Stimulated activated CD8-positive, alpha-beta memory T cell treated with anti-CD3 and anti-CD28 coated beads, Interleukin-2, amount 100 ng/mL, for 1 hour (primary cell): ENCODE results near the gene TRAPPC8.

Experiments used
- DNase-seq, 2 donors: peaks; one replicate each; pipeline ENCODE4 v3.0.0-alpha.2; 2020; ENCODE audit warnings: low read depth in 2 of 2

TRAPPC8 gene

DNA sequence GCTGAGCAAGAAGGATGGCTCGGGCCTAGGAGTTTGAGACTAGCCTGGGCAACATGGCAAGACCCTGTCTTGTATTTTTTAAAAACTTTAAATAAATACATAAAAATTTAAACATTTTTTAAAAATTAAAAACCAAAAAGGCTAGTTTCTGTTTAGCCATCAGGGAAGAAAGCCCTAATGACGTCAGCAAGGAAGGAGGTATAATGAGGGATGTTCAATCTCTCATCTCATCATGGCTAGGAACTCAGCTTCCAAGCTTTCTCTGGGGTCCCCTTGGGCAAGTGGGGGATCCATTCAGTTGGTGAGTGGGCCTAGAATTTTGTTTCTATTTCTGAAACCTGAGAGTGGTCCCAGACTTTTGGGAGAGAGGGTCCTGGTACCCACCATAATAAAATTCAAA is 147.2 kb downstream of the TRAPPC8 start:
- no peak for DNase-seq

DNA sequence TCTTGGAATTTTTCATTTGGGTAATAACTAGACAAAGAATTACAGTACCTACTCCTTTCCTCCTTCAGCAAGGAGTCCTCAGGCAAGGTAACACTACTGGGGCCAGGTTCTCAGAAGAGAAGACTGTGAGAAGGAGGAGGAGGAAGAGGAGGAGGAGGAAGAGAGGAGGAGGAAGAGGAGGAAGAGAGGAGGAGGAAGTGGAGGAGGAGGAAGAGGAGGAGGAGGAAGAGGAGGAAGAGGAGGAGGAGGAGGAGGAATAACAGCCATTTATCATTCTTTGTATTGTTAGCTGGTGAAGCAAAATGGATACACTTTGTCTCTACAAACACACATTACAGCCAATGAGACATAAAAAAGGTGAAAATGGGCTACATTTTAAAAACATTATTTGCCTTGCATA is 149.4 kb downstream of the TRAPPC8 start:
- no peak for DNase-seq

DNA sequence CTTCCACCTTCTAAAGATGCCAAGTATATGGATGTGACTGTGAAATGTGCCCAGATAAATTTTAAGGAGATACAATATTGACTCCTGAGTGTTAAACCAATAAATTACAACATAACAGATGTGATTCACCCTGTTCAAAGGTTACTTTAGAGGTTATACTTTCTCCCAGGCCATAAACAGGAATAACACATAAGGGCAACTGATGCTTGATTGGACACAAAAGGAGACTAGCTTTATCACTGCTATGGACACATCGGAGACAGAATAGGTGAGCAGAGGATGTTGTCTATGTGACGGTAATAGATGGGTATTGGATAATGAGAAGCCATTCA is 150.4 kb downstream of the TRAPPC8 start:
- DNase-seq, result no peak

- no peak for DNase-seq
Measured at GRCh38 chr18:31791817-31792579, 150.9 kb downstream of the TRAPPC8 start.

DNA sequence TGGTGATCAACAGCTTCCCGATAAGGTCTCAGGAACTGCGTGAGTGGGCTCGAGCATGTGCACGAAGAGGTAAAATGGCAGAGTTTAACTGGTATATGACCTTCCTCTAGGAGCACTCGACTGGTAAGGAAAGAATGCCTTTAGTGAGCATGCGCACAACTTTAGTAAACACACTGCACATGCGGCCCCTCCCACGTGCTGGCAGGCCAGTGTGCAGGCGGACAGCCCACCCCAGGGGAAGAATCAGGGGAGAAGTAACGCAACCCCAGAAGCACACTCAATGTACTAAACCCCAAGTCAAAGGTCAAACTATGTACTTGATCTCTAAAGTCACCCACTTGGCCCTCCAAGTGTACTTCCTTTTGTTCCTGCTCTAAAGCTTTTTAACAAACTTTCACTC is 153.5 kb downstream of the TRAPPC8 start:
- DNase-seq, result no peak

- no peak for DNase-seq
Measured at GRCh38 chr18:31783059-31783458, 159.9 kb downstream of the TRAPPC8 start.
